Bone marrow (tissue), 2 donors: Measurements from ENCODE around the gene ABHD17B.
A peak's percentile ranks its signal among the peaks of the same experiment; 100 is the strongest.

Experiments used
- DNase-seq, 2 donors: peaks; one replicate each; lab custom pipeline; 2025; lab: John Stamatoyannopoulos, UW

The ABHD17B gene

GRCh38 chr9:71878327-71879274, 32.4 kb downstream of the ABHD17B start:
- no peak for DNase-seq

GRCh38 chr9:71876829-71877228, 34.2 kb downstream of the ABHD17B start:
- no peak for DNase-seq

- DNase-seq = no peak
Measured at GRCh38 chr9:71876106-71876505, 34.9 kb downstream of the ABHD17B start.

- no peak for DNase-seq
Measured at GRCh38 chr9:71875345-71875744, 35.6 kb downstream of the ABHD17B start.

GRCh38 chr9:71863631-71864030, 47.4 kb downstream of the ABHD17B start:
- no peak for DNase-seq

GRCh38 chr9:71861618-71862017, 49.4 kb downstream of the ABHD17B start:
- DNase-seq = no peak

GRCh38 chr9:71859939-71860338, 51.1 kb downstream of the ABHD17B start:
- DNase-seq = no peak

- peak in 1 of 2 donors; percentile 13 for DNase-seq
Measured at GRCh38 chr9:71858812-71859211, 52.2 kb downstream of the ABHD17B start.

GRCh38 chr9:71858102-71858798, 52.7 kb downstream of the ABHD17B start:
- DNase-seq = no peak

GRCh38 chr9:71857159-71857558, 53.8 kb downstream of the ABHD17B start:
- no peak for DNase-seq

- DNase-seq = no peak
Measured at GRCh38 chr9:71854811-71855210, 56.2 kb downstream of the ABHD17B start.

- DNase-seq = no peak
Measured at GRCh38 chr9:71853084-71853483, 57.9 kb downstream of the ABHD17B start.

- DNase-seq = no peak
Measured at GRCh38 chr9:71850996-71851395, 60.0 kb downstream of the ABHD17B start.

GRCh38 chr9:71847892-71848291, 63.1 kb downstream of the ABHD17B start:
- no peak for DNase-seq

GRCh38 chr9:71844808-71845207, 66.2 kb downstream of the ABHD17B start:
- no peak for DNase-seq

- DNase-seq = no peak
Measured at GRCh38 chr9:71839668-71840067, 71.3 kb downstream of the ABHD17B start.

GRCh38 chr9:71835596-71835995, 75.4 kb downstream of the ABHD17B start:
- DNase-seq = no peak

GRCh38 chr9:71830929-71831328, 80.1 kb downstream of the ABHD17B start:
- DNase-seq = no peak

GRCh38 chr9:71830153-71830552, 80.8 kb downstream of the ABHD17B start:
- no peak for DNase-seq

GRCh38 chr9:71826279-71826678, 84.7 kb downstream of the ABHD17B start:
- DNase-seq = no peak

GRCh38 chr9:71824257-71824656, 86.7 kb downstream of the ABHD17B start:
- DNase-seq = peak in 1 of 2 donors; percentile 58

GRCh38 chr9:71822935-71823334, 88.1 kb downstream of the ABHD17B start:
- DNase-seq = no peak

- peak in 1 of 2 donors; percentile 86 for DNase-seq
Measured at GRCh38 chr9:71822456-71822855, 88.5 kb downstream of the ABHD17B start.
